Skin of body (tissue), 3 donors: ENCODE data around the gene PAK1IP1. TPM values are rescaled to one million over a fixed set of nuclear protein-coding genes. Genes with fewer than 3 reads are reported as not detected.
"Not testable (repeated sequence)": the region's sequence is repeated elsewhere in the genome, so short reads cannot be mapped to it uniquely, and the experiment has no call there.

ENCODE experiments used
- DNase-seq: peaks from one replicate; lab custom pipeline; 2025; lab: John Stamatoyannopoulos, UW
- small RNA-seq: library from RNA; depleted of rRNA; stranded (forward); fragments of <200 nt; gene quantifications from one replicate; pipeline ENCODE3, GENCODE V24; 2014; ENCODE audit warnings: low replicate concordance
- total RNA-seq: library from RNA; depleted of rRNA; stranded (reverse); fragments of >200 nt; gene quantifications from one replicate; pipeline ENCODE4 v1.2.3, GENCODE V29; 2014

The PAK1IP1 gene
- total RNA-seq, 1 donor from 2014 or later, result 13.2 TPM

- DNase-seq, result no peak
These were observed 45.3 kb downstream of the PAK1IP1 start for GRCh38 chr6:10740061-10740460.

DNA sequence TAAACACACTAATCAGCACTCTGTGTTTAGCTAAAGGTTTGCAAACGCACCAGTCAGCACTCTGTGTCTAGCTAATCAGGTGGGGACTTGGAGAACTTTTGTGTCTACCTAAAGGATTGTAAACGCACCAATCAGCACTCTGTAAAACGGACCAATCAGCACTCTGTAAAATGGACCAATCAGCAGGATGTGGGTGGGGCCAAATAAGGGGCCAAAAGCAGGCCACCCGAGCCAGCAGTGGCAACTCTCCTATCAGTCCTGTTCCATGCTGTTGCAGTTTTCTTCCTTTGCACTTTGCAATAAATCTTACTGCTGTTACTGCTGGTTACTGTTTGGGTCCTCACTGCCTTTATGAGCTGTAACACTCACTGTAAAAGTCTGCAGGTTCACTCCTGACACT is 46.9 kb downstream of the PAK1IP1 start:
- not testable (repeated sequence) for DNase-seq

DNA sequence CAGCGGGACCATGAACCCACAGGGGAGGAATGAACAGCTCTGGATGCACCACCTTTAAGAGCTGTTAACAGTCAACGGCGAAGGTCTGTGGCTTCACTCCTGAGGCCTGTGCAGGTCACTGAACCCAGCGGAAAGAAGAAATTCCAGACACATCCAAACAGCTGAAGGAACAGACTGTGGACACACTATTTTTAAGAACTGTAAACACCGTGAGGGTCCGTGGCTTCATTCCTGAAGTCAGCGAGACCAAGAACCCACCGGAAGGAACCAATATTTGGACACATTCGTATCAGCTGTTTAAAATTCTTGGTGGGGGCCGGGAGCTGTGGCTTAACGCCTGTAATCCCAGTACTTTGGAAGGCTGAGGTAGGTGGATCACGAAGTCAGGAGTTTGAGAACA is 47.5 kb downstream of the PAK1IP1 start:
- no peak for DNase-seq

- DNase-seq, result no peak
These were observed 48.7 kb downstream of the PAK1IP1 start for GRCh38 chr6:10743515-10743914.

DNA sequence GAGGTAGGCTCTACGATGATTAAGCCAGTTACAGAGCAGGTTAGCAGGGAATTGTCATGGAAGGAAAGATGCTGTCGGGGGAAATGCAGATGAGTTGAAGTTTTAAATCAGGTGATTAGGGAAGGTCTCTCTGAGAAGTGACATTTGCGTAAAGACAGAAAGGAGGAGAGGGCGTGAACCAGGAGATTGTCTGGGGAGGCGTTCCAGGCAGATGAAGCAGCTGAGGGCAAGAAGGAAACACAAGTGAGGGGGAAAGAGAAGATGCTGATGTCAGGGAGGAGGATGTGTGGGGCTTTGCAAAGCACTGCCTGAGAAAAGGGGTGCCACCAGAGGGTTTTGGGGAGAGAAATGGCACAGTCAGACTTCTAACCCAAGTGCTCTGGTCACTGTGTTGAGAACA is 50.3 kb downstream of the PAK1IP1 start:
- no peak for DNase-seq

DNA sequence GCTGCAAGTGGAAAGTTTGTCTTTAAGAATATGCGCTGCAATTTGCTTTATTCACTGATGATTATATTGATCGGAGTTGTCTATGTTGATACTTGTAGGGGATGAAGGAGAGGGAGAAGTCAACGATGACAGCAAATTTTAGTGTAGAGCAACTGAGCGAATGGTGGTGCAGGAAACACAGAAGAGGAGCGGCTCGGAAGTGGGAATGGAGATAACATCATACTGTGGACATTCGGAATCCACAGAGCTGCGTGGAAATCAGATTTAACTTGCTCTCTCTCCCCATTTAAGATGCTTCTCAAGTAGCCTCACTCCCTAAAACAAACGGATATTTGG is 52.1 kb downstream of the PAK1IP1 start:
- no peak for DNase-seq

DNA sequence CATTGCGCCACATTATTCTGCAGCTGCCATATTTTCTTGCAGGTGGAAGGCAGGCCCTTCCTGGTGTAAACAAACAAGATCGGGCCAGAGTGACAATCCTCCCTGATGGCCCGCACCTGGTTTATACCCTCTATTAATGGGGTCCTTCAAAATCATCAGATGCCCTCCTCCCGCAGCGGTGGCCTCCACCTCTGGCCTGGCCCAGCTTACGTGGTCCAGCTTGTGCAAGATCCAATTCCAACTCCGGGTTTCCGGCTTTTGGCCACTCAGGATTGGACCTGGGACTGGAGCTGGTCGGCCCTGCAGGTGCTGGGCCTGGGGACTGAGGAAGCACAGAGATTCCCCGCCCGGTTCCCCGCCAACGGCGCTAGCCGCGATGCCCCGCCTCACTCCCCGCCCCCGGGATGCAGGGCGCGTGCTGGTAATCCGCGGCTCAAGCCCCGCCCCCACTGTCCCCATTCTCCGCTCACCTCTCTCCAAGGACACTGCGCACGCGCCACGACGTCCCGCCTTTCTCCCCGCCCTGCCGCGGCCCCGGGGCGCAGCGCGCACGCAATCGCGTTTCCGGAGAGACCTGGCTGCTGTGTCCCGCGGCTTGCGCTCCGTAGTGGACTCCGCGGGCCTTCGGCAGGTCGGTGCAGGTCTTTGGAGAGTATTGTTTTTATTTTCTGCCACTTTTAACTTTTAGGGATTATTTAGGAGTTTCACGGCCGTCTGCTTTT is 52.6 kb downstream of the PAK1IP1 start, which contains the start of gene TMEM14B:
TSS of gene TMEM14B (plus strand) at position 555 of the 722 bp plus-strand sequence. CDS start 1,441 bp downstream, outside the sequence.
- DNase-seq, result peak; percentile 97

DNA sequence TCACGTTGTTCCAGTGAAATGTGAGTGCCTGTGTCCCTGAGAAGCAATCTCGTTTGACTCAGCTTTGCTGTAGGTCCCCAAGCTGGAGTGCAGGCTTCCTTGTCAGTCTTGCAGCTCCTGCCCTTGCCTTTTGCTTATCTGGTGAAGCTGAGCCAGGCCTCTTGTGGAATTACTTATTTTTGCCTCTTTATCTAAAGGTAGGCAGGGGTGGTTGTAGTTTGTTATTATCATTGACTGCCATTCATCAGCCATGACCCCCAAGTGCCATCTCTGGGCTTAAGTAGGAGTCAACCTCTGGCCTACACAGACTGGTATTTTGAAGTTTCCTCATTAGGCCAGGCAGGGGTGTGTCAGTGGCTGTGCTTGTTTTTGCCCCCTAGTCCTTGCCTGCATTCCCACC is 55.0 kb downstream of the PAK1IP1 start:
- no peak for DNase-seq

DNA sequence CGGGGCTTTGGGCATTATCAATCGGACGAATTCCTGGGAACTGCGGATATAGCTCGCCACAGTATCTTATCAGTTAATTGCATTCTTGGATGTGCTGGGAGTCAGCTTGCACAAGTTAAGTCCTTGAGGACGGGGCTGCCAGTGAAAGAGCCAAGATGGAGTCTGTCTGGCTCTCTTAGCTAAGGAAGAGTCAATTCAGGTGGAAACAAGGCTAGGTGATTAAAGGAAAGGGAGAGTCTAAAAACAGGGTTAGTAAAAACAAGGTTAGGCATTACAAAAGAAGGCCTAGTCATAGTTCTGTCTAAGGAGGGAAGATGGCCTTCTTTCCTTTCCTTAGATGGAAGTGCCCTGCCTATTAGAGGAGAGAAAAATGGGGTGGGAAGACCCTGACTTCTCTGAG is 55.8 kb downstream of the PAK1IP1 start:
- DNase-seq, result not testable (repeated sequence)

GRCh38 chr6:10751757-10752156 is 57.0 kb downstream of the PAK1IP1 start:
- not testable (repeated sequence) for DNase-seq

GRCh38 chr6:10756085-10756484 is 61.3 kb downstream of the PAK1IP1 start:
- no peak for DNase-seq

Small RNAs within 50 kb of the gene (small RNA-seq; reads per million reads assigned to genes)
- gene RF00019, result not detected
- not detected for gene RNA5SP203

Other genes with a start within 250 kb of the PAK1IP1 start
- 8.7 TPM for gene GCNT2, start 173.6 kb upstream of the PAK1IP1 start, total RNA-seq
- gene C6orf52, start 356 bp upstream of the PAK1IP1 start, total RNA-seq, result not detected
- 50.4 TPM for gene TMEM14C, start 28.1 kb downstream of the PAK1IP1 start, total RNA-seq
- gene TMEM14B, start 52.8 kb downstream of the PAK1IP1 start, total RNA-seq, result 40.2 TPM
- gene MAK, start 143.6 kb downstream of the PAK1IP1 start, total RNA-seq, result 0.10 TPM
- gene GCM2, start 187.1 kb downstream of the PAK1IP1 start, total RNA-seq, result not detected
- 4.9 TPM for gene SYCP2L, start 192.1 kb downstream of the PAK1IP1 start, total RNA-seq